Bladder microvascular endothelial cell (primary cell): ENCODE results near the gene DUSP12. TPM values are rescaled to one million over a fixed set of nuclear protein-coding genes. Genes with fewer than 3 reads are reported as not detected.

Source experiments
- total RNA-seq: library from RNA; depleted of rRNA; stranded (reverse); fragments of >200 nt; gene quantifications from 2 replicates; pipeline ENCODE4 v1.2.3, GENCODE V29; 2014

The DUSP12 gene, protein sequence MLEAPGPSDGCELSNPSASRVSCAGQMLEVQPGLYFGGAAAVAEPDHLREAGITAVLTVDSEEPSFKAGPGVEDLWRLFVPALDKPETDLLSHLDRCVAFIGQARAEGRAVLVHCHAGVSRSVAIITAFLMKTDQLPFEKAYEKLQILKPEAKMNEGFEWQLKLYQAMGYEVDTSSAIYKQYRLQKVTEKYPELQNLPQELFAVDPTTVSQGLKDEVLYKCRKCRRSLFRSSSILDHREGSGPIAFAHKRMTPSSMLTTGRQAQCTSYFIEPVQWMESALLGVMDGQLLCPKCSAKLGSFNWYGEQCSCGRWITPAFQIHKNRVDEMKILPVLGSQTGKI
- total RNA-seq = 27.4 and 34.2 TPM in 2 replicates

DNA sequence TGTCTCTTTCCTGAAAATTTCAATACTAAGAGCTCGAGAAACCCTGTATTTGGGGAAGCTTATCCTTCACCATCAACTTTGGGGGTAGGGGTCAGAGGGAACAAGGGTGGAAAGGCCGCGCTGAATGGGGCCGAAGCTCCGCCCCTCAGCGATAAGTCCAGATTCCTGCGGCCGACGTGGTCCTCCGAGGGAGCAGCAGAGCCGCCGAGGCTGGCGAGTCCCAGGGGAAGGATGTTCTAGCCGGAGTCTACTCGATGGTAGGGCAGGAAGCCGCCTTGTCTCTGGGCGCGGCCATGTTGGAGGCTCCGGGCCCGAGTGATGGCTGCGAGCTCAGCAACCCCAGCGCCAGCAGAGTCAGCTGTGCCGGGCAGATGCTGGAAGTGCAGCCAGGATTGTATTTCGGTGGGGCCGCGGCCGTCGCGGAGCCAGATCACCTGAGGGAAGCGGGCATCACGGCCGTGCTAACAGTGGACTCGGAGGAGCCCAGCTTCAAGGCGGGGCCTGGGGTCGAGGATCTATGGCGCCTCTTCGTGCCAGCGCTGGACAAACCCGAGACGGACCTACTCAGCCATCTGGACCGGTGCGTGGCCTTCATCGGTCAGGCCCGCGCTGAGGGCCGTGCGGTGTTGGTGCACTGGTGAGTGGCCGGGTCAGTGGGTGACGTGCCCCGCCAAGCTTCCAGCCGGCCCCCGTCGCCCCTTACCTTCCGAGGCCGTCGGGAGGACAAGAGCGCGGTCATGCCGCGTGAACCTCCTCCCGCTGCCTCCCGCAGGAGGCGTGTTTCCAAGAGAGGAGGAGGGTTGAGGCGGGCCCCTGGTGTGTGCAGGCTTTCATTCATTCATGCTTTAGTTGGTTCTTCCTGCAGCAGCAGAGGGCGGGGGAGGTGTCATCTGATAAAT, at the start of gene DUSP12:
TSS of gene DUSP12 (plus strand) at position 278 of the 899 bp plus-strand sequence. CDS start at position 294, 16 bp downstream.

DNA sequence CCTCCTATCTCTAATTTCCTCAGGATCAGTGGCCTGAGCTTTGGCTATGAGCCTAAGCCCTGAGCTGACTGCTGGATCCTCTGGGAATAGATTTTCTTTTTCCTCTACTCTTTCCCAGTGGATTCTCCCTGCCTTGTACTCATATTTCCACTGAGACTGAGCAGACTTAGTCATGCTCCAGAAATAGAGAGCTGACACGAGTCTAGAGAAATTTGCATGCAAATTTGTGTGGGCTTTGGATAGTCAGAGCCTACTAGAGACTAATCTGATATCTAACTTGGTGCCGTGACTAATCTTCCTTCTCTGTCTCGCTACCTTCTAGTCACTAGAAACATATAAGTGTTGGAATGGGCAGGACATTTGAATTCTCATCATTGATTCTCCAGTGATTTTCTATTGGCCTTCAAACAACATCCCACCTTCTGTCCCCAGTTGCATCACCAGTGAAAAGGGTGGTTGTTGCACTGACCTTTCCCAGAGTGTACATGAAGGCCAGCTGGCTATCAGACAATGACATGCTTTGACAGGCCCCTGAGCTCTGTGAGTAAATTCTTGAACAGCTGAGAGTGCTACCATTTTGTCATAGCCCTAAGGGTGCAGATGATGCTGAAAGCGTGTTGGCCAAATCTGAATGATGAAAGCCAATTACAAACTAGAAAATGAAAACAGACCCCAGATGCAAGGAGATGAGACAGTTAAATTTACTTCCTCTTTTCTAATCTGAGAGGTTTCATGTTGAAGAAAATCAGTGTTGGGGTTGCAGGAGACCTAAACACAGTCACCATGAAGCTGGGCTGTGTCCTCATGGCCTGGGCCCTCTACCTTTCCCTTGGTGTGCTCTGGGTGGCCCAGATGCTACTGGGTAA, 42.9 kb upstream of the DUSP12 start, which contains the start of gene FCRLA:
TSS of gene FCRLA (plus strand) at position 748 of the 866 bp plus-strand sequence. CDS start at position 784, 36 bp downstream.

DNA sequence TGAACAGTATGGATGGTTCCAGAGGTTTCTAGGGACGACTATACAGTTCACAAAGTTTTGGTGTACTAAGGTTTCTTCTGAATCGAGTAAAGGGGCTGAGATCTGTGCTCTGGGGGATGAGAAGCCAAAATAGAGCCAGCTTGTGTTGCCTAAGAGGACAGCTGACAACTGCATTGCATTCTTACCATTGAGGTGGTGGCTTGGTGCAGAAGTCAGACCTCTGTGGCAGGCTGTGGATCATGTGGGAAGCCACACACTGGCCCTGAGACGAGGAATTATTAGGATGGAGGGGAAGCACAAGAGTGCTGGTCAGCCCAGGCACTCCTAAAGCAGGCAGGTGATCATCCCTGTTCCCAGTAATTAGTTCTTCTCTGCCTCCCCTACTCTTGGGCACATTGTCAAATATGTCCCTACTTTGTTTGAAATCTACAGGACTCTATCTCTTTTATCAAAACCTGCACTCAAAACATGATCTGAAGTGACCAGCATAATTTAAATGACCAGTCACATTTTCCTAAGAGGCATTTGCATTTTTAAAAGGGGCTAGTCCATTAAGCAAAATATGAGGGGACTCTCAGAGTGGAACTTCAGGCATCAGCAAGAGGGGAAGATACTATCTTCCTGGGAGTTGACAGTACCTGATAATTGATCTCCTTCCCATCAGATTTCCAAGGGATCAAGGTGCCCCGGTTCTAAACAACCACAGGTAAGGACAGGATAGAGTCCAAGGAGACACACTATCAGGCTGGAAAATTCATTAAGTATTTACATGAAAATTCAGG, 28.4 kb upstream of the DUSP12 start, which contains the start of gene FCRLB:
TSS of gene FCRLB (plus strand) at position 589 of the 782 bp plus-strand sequence. CDS start 1,129 bp downstream, outside the sequence.

DNA sequence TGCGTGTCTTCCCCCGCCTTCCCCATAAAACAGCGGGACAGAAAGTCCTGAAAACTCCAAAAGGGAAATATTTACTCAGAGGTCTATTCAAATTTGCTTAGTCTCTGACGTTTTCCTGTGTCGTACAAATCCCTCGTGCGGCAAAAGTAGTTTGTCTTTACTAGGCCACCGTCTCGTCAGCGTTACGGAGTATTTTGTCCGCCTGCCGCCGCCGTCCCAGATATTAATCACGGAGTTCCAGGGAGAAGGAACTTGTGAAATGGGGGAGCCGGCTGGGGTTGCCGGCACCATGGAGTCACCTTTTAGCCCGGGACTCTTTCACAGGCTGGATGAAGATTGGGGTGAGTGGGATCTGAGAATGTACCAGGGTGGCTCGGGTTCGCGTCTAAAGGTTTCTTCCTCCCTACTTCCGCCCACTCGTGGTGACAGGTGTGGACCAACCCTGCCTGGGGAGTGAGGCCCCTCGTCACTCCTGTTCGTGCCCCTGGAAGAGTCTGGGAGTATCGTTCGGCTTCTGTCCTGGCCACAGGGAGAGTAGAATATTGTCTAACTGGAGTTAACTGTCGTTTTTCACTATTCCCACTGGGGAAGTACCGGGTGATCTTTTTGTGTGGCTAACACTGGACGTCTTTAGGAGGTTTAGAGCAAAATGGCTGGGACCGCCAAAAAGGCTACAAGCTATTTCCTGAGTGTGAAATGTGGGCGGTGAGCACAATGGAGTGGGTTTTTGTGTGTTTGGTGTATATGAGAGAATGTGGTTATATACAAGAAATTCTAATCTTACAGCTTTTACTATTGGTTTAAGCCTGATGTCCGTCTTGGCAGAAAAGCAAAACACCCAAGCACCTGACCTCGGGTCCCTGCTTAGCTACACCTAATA, 16.8 kb downstream of the DUSP12 start, which contains the start of gene ATF6:
TSS of gene ATF6 (plus strand) at position 219 of the 880 bp plus-strand sequence. CDS start at position 260, 41 bp downstream.

Other genes with a start within 250 kb of the DUSP12 start
- gene FCGR2A, start 244.3 kb upstream of the DUSP12 start, total RNA-seq = 0.44 TPM in 1 of 2 replicates, not detected in the other
- under 0.01 and 0.38 TPM in 2 replicates for gene HSPA6, start 225.2 kb upstream of the DUSP12 start, total RNA-seq
- gene FCGR3A, start 200.0 kb upstream of the DUSP12 start, total RNA-seq = not detected in 2 replicates
- not detected in 2 replicates for gene FCGR3B, start 118.6 kb upstream of the DUSP12 start, total RNA-seq
- gene FCGR2B, start 86.6 kb upstream of the DUSP12 start, total RNA-seq = not detected in 2 replicates
- gene FCRLA, start 42.6 kb upstream of the DUSP12 start, total RNA-seq = 0.06 and 0.49 TPM in 2 replicates
- gene FCRLB, start 28.2 kb upstream of the DUSP12 start, total RNA-seq = 0.19 and 0.97 TPM in 2 replicates
- gene ATF6, start 16.5 kb downstream of the DUSP12 start, total RNA-seq = 29.8 and 77.5 TPM in 2 replicates